Measurements from ENCODE around the gene LHX4. TPM values are rescaled to one million over a fixed set of nuclear protein-coding genes. Genes with fewer than 3 reads are reported as not detected.

LHX4 gene
- total and polyA plus RNA-seq, 2 of the 13 experiments (the other 11 are each of a cell fraction or from before 2014, with no cell fraction given): 0.03 to 0.07 TPM

GRCh38 chr1:180291004-180291403 lies 60.9 kb downstream of the LHX4 start (continued):
- TF ChIP-seq, protein P1, sequence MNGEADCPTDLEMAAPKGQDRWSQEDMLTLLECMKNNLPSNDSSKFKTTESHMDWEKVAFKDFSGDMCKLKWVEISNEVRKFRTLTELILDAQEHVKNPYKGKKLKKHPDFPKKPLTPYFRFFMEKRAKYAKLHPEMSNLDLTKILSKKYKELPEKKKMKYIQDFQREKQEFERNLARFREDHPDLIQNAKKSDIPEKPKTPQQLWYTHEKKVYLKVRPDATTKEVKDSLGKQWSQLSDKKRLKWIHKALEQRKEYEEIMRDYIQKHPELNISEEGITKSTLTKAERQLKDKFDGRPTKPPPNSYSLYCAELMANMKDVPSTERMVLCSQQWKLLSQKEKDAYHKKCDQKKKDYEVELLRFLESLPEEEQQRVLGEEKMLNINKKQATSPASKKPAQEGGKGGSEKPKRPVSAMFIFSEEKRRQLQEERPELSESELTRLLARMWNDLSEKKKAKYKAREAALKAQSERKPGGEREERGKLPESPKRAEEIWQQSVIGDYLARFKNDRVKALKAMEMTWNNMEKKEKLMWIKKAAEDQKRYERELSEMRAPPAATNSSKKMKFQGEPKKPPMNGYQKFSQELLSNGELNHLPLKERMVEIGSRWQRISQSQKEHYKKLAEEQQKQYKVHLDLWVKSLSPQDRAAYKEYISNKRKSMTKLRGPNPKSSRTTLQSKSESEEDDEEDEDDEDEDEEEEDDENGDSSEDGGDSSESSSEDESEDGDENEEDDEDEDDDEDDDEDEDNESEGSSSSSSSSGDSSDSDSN (CRISPR knock-in tag; IDR thresholded peaks at IDR 0.05): no peak
- TF ChIP-seq ZEB1 (IDR thresholded peaks at IDR 0.05; ENCODE audit: insufficient replicate concordance, low read depth) (no peak), ZFP41 (CRISPR knock-in tag; IDR thresholded peaks at IDR 0.05; ENCODE audit: borderline replicate concordance) (no peak), ZNF430 (CRISPR knock-in tag; IDR thresholded peaks at IDR 0.05) (no peak), ZHX2 (IDR thresholded peaks at IDR 0.05; ENCODE audit: low read depth) (no peak), ZHX2 (CRISPR knock-in tag; IDR thresholded peaks at IDR 0.05; ENCODE audit: borderline replicate concordance) (no peak), HOMEZ (CRISPR knock-in tag; IDR thresholded peaks at IDR 0.05; ENCODE audit: low read depth) (peak; percentile 87; the same call in 1 of the 2 replicates), ZFP90 (CRISPR knock-in tag; IDR thresholded peaks at IDR 0.05; ENCODE audit: borderline replicate concordance) (no peak), ZNF615 (CRISPR knock-in tag; IDR thresholded peaks at IDR 0.05; ENCODE audit: borderline replicate concordance) (no peak), HNRNPLL (IDR thresholded peaks at IDR 0.05; ENCODE audit: low read depth, low read length, poor library complexity, severe bottlenecking) (no peak), ZNF460 (CRISPR knock-in tag; IDR thresholded peaks at IDR 0.05; ENCODE audit: borderline replicate concordance) (no peak), KAT7 (CRISPR knock-in tag; IDR thresholded peaks at IDR 0.05; ENCODE audit: borderline replicate concordance) (no peak), MAFF (IDR thresholded peaks at IDR 0.05; ENCODE audit: low read depth, low read length) (peak; percentile 93), HNRNPK (IDR thresholded peaks at IDR 0.05; ENCODE audit: low read depth, low read length, poor library complexity, severe bottlenecking) (no peak)
- TF ChIP-seq, protein P2, sequence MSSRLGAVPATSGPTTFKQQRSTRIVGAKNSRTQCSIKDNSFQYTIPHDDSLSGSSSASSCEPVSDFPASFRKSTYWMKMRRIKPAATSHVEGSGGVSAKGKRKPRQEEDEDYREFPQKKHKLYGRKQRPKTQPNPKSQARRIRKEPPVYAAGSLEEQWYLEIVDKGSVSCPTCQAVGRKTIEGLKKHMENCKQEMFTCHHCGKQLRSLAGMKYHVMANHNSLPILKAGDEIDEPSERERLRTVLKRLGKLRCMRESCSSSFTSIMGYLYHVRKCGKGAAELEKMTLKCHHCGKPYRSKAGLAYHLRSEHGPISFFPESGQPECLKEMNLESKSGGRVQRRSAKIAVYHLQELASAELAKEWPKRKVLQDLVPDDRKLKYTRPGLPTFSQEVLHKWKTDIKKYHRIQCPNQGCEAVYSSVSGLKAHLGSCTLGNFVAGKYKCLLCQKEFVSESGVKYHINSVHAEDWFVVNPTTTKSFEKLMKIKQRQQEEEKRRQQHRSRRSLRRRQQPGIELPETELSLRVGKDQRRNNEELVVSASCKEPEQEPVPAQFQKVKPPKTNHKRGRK (CRISPR knock-in tag; IDR thresholded peaks at IDR 0.05): no peak
